A673 (cell line): ENCODE measurements around the gene KRTAP10-10. TPM values are rescaled to one million over a fixed set of nuclear protein-coding genes. Genes with fewer than 3 reads are reported as not detected.
"Not testable (repeated sequence)": the region's sequence is repeated elsewhere in the genome, so short reads cannot be mapped to it uniquely, and the experiment has no call there.

Experiments
- BruUV-seq: library from RNA; stranded (reverse); fragments of 400-500 nt; replicated peaks from 2 replicates; lab custom pipeline; 2021; lab: Mats Ljungman, UMichigan
- CTCF ChIA-PET: fragments of 300-600 bp; sonication (Branson Sonifier 250); formaldehyde crosslinking; loops from one replicate; lab custom pipeline; 2022; ENCODE audit warnings: antibody characterized with exemption; lab: Charles Lee
- POLR2A ChIA-PET: fragments of 300-600 bp; sonication (Branson Sonifier 250); formaldehyde crosslinking; loops from one replicate; lab custom pipeline; 2022; ENCODE audit warnings: antibody characterized with exemption; ENCODE audit not compliant: low non-redundant PET; lab: Charles Lee
- DNase-seq: peaks from one replicate; pipeline ENCODE4 v3.0.0-alpha.2; 2015; ENCODE audit warnings: low spot score
- H3K27ac ChIP-seq: fragments of 200-600 bp; sonication (generic); 2 replicates; pipeline ENCODE4 v1.5.1; 2016; ENCODE audit warnings: mixed run types, low read depth, mild to moderate bottlenecking, mixed read lengths, antibody characterized with exemption, low read length; ENCODE audit not compliant: poor library complexity, severe bottlenecking
- H3K27me3 ChIP-seq: fragments of 200-600 bp; sonication (generic); replicated peaks from 2 replicates; pipeline ENCODE4 v1.6.1; 2017; ENCODE audit warnings: mixed run types, low read depth, mild to moderate bottlenecking, mixed read lengths, antibody characterized with exemption, low read length; ENCODE audit not compliant: insufficient read depth, poor library complexity
- H3K36me3 ChIP-seq: fragments of 200-600 bp; sonication (generic); 2 replicates; pipeline ENCODE4 v1.6.1; 2016; ENCODE audit warnings: mixed run types, mild to moderate bottlenecking, mixed read lengths, antibody characterized with exemption, low read length; ENCODE audit not compliant: insufficient read depth, poor library complexity, severe bottlenecking
- H3K4me1 ChIP-seq: fragments of 200-600 bp; sonication (generic); 2 replicates; pipeline ENCODE4 v1.6.1; 2017; ENCODE audit warnings: mixed run types, mild to moderate bottlenecking, mixed read lengths, antibody characterized with exemption, low read length; ENCODE audit not compliant: insufficient read depth, poor library complexity, severe bottlenecking
- H3K4me3 ChIP-seq: fragments of 200-600 bp; sonication (generic); 2 replicates; pipeline ENCODE4 v1.5.1; 2016; ENCODE audit warnings: low read depth, mixed run types, mild to moderate bottlenecking, mixed read lengths, low read length; ENCODE audit not compliant: poor library complexity, severe bottlenecking
- H3K9me3 ChIP-seq: fragments of 200-600 bp; sonication (generic); 2 replicates; pipeline ENCODE4 v1.6.1; 2016; ENCODE audit warnings: mixed run types, low read depth, mild to moderate bottlenecking, mixed read lengths, antibody characterized with exemption, low read length; ENCODE audit not compliant: poor library complexity, severe bottlenecking
- EZH2 ChIP-seq: fragments of 200-600 bp; sonication (generic); IDR thresholded peaks from 2 replicates; pipeline ENCODE4 v1.6.1; 2017; ENCODE audit warnings: borderline replicate concordance, low read depth, mild to moderate bottlenecking, mixed read lengths, antibody characterized with exemption, low read length; ENCODE audit not compliant: poor library complexity, severe bottlenecking
- intact Hi-C: fragments of 100-400 bp; cut with micrococcal nuclease; formaldehyde crosslinking; loops from one replicate; pipeline ENCODE4 v1.10.0; 2022; ENCODE audit not compliant: unreplicated experiment
- total RNA-seq: library from RNA; stranded (reverse); gene quantifications from 2 replicates; pipeline ENCODE4 v1.2.3, GENCODE V29; 2021
- TF ChIP-seq, protein P1 (sequence below): fragments of 300-800, 200-600 bp; sonication (generic); conservative IDR thresholded peaks from 2 replicates; pipeline ENCODE4 v1.5.1; 2017; ENCODE audit warnings: low read depth, mild to moderate bottlenecking, antibody characterized with exemption, low read length, moderate library complexity, mixed read lengths

The KRTAP10-10 gene
- total RNA-seq, 1 experiment from 2014 or later, result not detected

DNA sequence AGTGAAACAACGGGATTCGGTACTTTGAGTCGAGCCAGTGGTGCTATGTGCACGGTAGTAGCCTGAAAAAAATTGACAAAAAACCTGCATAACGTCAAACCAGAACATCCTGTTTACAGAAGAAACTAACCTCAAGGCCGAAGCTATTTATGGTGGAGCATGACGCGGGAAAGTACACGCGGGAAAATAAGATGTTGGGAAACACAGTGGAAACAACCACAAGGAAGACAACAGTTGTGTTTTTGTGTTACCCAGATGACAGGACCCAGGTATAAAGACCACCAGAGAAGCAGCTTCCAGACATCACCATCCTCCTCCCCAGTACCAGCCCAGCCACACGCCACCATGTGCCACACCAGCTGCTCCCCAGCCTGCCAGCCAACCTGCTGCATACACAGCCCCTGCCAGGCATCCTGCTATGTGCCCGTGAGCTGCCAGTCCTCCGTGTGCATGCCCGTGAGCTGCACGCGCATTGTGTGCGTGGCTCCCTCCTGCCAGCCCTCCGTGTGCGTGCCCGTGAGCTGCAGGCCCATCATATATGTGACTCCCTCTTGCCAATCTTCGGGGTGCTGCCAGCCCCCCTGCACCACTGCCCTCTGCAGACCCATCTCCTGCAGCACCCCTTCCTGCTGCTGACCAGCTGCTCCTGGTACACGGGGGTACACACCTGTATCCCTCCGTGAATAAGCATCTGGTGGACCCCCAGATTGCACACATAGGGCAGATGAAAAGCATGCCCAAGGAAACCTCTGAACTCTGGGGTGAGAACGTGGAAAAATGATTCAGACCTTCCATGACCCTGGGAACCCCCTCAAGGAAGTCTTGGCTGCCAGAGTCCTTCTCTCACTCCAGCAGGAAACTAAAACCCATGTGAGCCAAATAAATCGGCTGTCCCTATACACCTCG lies 20.7 kb downstream of the KRTAP10-10 start, which contains the start of gene KRTAP12-3:
Gene KRTAP12-3 (plus strand): TSS at position 298 of the 906 bp plus-strand sequence. CDS start 48 bp downstream, at position 346.
- intact Hi-C loops, result no loop called here
- Histone ChIP-seq H3K4me1 (no peaks in the 10 kb centered on the region), H3K36me3 (no peaks in the 10 kb centered on the region), H3K27ac (no peak within 1 kb of the TSS), H3K27me3 (no peaks in the 10 kb centered on the region), H3K4me3 (no peak within 1 kb of the TSS), H3K9me3 (no peaks in the 10 kb centered on the region)
- TF ChIP-seq, protein P1, sequence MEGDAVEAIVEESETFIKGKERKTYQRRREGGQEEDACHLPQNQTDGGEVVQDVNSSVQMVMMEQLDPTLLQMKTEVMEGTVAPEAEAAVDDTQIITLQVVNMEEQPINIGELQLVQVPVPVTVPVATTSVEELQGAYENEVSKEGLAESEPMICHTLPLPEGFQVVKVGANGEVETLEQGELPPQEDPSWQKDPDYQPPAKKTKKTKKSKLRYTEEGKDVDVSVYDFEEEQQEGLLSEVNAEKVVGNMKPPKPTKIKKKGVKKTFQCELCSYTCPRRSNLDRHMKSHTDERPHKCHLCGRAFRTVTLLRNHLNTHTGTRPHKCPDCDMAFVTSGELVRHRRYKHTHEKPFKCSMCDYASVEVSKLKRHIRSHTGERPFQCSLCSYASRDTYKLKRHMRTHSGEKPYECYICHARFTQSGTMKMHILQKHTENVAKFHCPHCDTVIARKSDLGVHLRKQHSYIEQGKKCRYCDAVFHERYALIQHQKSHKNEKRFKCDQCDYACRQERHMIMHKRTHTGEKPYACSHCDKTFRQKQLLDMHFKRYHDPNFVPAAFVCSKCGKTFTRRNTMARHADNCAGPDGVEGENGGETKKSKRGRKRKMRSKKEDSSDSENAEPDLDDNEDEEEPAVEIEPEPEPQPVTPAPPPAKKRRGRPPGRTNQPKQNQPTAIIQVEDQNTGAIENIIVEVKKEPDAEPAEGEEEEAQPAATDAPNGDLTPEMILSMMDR, result no peak
- no peak for TF ChIP-seq EZH2
- POLR2A ChIA-PET, result no interaction called here
- CTCF ChIA-PET, result no interaction called here
- no TSS peak for BruUV-seq
- DNase-seq, result no peak

DNA sequence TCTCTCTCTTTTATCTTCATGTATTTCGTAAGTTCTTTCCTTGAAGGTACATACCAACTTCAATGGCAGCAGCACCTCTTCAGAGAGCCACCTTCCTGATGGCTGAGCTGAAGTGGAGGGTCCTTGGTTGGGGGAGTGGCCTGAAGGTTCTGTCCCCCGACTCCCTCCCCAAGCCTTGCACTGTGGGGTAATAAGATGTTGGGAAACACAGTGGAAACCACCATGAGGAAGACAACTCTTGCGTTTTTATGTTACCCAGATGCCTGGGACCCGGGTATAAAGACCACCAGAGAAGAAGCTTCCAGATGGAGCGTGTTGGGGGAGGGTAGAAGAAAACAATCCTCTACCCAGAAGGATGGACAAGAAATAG lies 21.4 kb downstream of the KRTAP10-10 start:
- TF ChIP-seq EZH2, result no peak
- TF ChIP-seq, protein P1, result no peak
- Histone ChIP-seq H3K4me3 (no peak overlapping the region), H3K4me1 (no peaks in the 10 kb centered on the region), H3K27ac (no peak overlapping the region), H3K27me3 (no peaks in the 10 kb centered on the region), H3K9me3 (no peaks in the 10 kb centered on the region), H3K36me3 (no peaks in the 10 kb centered on the region)
- no TSS peak for BruUV-seq
- intact Hi-C loops, result no loop called here
- POLR2A ChIA-PET, result no interaction called here
- CTCF ChIA-PET, result no interaction called here
- DNase-seq, result no peak

DNA sequence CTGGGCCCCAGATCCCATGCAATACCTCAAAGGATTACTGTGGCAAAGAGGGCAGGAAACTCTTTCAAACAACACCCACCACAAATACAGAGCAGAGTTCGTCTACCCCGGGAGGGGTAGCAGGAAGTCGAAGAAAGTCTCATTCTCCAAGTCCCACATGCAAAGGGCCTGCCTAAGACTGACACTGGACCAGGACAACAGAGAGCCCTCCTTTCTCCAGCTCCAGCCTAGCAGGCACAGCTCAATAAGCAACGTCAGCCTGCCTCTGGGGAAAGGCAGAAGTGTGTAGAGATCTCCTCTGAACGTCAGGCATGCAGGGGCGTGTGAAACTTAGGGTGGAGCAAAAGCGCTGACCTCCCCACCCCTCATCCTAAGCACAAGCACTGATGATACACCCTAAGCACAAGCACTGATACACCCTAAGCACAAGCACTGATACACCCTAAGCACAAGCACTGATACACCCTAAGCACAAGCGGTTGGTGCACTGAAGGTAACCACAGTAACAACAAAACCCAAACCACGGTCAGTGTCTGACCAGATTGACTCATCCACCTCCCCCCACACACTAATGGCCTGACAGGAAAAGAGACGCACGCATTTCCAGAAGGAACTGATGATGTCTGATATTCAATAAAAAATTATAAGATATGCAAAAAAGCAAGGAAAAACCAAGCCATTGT lies 21.9 kb downstream of the KRTAP10-10 start:
- Histone ChIP-seq H3K4me3 (no peak overlapping the region), H3K27me3 (no peaks in the 10 kb centered on the region), H3K9me3 (no peaks in the 10 kb centered on the region), H3K27ac (no peak overlapping the region), H3K36me3 (no peaks in the 10 kb centered on the region), H3K4me1 (no peaks in the 10 kb centered on the region)
- no peak for DNase-seq
- CTCF ChIA-PET, result no interaction called here
- intact Hi-C loops, result no loop called here
- no peak for TF ChIP-seq EZH2
- BruUV-seq, result no TSS peak
- POLR2A ChIA-PET, result no interaction called here

DNA sequence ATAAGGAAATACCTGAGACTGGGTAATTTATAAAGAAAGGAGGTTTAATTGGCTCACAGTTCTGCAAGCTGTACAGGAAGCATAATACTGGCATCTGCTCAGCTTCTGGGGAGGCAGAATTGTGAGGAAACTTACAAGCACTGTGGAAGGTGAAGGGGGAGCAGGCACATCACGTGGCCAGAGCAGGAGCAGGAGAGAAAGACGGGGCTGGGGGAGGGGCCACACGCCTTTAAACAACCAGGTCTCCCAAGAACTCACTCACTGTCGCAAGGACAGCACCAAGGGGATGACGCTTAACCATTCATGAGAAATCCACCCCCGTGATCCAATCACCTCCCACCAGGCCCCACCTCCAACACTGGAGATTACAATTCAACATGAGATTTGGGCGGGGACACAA lies 24.4 kb downstream of the KRTAP10-10 start:
- CTCF ChIA-PET, intact Hi-C loops, BruUV-seq, H3K27ac ChIP-seq, H3K27me3 ChIP-seq, H3K4me3 ChIP-seq, H3K9me3 ChIP-seq, H3K4me1 ChIP-seq, DNase-seq, POLR2A ChIA-PET, H3K36me3 ChIP-seq: not testable (repeated sequence)
